Measurements from ENCODE around the gene TCF15.
A peak's percentile ranks its signal among the peaks of the same experiment; 100 is the strongest.

Gene TCF15

GRCh38 chr20:576156-576555 is 34.0 kb downstream of the TCF15 start:
- no peak for DNase-seq

- DNase-seq: no peak
Measured at GRCh38 chr20:575230-575629, 34.9 kb downstream of the TCF15 start.

- no peak for DNase-seq
Measured at GRCh38 chr20:574297-574942, 35.7 kb downstream of the TCF15 start.

- DNase-seq: no peak
Measured at GRCh38 chr20:573414-574296, 36.5 kb downstream of the TCF15 start.

GRCh38 chr20:572727-573126 is 37.4 kb downstream of the TCF15 start:
- no peak for DNase-seq

GRCh38 chr20:571754-572441 is 38.2 kb downstream of the TCF15 start:
- DNase-seq: no peak

- DNase-seq: no peak
Measured at GRCh38 chr20:568673-569415, 41.3 kb downstream of the TCF15 start.

GRCh38 chr20:568097-568652 is 41.9 kb downstream of the TCF15 start:
- no peak for DNase-seq

GRCh38 chr20:564192-564591 is 45.9 kb downstream of the TCF15 start:
- DNase-seq: no peak

- no peak for DNase-seq
Measured at GRCh38 chr20:563187-563586, 46.9 kb downstream of the TCF15 start.

GRCh38 chr20:562232-562897 is 47.7 kb downstream of the TCF15 start:
- DNase-seq: no peak

- DNase-seq: peak in 1 of 2 donors; percentile 36
Measured at GRCh38 chr20:561437-562231, 48.5 kb downstream of the TCF15 start.

GRCh38 chr20:560680-561079 is 49.4 kb downstream of the TCF15 start:
- no peak for DNase-seq

GRCh38 chr20:558117-558516 is 52.0 kb downstream of the TCF15 start:
- no peak for DNase-seq

- no peak for DNase-seq
Measured at GRCh38 chr20:556984-557383, 53.1 kb downstream of the TCF15 start.

GRCh38 chr20:555976-556385 is 54.1 kb downstream of the TCF15 start:
- no peak for DNase-seq
